HG03280 (cell line): ENCODE results near the gene TM4SF5.

Source experiments
- ATAC-seq: cut with Tn5 transposase; IDR thresholded peaks from one replicate; pipeline ENCODE4 v1.9.1; 2021; ENCODE audit warnings: mild to moderate bottlenecking, moderate library complexity; ENCODE audit not compliant: unreplicated experiment

The TM4SF5 gene

DNA sequence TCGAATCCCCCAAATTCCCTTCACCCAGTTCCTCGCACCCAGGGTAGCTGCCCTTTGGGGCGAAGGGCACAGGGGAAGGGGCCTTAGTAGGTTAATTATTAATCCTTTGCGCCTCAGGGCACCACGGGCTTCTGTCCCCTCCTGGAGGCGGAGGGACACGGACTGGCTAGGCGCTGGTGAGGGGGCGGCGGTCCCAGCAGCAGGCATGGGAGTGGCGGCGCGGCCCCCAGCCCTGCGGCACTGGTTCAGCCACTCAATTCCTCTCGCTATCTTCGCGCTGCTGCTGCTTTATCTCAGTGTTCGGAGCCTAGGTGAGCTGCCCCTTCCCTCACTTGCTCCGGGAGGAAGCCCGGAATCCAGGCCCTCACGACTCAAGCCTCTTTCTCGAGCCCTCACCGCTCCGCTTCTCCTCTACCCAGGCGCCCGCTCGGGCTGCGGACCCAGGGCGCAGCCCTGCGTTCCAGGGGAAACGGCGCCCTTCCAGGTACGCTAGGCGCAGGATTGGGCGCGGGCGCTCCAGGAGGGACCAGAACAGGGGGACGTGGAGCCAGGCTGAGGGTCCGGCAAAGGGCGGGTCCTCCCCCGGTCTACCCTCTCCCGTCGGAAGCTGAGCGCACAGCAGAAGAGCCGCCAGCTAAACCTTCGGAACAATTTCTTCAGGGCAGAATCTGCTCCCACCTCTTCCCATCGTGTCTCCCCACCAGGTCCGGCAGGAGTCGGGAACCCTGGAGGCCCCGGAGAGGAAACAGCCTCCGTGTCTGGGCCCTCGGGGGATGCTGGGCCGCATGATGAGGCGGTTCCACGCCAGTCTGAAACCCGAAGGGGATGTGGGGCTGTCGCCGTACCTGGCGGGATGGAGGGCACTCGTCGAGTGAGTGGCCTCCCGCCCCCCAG is 17.4 kb downstream of the TM4SF5 start, which contains the start of gene GLTPD2:
Gene GLTPD2 (plus strand): TSS at position 158 of the 894 bp plus-strand sequence. CDS start 48 bp downstream, at position 206.
- no peak for ATAC-seq

DNA sequence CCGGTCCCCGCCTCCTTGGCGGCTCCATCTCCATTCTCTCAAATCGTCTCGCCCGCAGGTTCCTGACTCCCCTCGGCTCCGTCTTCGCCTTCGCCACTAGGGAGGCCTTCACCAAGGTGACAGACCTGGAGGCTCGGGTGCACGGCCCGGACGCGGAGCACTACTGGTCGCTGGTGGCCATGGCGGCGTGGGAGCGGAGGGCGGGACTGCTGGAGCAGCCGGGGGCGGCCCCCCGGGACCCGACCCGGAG is 17.9 kb downstream of the TM4SF5 start:
- ATAC-seq, result no peak

DNA sequence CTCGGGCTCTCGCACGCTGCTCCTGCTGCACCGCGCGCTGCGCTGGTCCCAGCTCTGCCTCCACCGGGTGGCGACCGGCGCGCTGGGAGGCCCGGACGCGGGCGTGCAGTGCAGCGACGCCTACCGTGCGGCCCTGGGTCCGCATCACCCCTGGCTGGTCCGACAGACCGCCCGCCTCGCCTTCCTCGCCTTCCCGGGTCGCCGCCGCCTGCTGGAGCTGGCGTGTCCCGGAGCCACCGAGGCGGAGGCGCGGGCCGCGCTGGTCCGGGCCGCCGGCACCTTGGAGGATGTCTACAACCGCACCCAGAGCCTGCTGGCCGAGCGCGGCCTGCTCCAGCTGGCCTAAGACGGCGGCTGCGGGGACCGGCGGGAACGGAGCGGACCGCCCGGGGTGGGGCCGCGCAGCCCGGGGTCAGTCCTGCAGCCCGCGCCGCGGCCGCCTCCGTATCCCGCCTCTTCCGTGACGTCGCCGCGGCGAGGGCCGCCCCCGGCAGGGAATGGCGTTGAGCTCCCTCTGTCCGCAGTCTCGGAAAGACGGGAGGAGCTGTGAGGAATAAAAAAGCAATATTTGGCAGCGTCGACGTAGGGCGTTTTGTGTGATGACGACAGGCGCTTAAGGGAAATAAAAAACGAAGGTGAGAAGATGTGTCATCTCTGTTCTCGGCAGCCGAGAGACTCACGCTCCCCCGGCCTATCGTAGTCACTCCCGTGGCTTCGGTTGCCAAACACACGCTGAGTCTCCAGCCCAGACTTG is 18.4 kb downstream of the TM4SF5 start:
- peak; percentile 88 for ATAC-seq

DNA sequence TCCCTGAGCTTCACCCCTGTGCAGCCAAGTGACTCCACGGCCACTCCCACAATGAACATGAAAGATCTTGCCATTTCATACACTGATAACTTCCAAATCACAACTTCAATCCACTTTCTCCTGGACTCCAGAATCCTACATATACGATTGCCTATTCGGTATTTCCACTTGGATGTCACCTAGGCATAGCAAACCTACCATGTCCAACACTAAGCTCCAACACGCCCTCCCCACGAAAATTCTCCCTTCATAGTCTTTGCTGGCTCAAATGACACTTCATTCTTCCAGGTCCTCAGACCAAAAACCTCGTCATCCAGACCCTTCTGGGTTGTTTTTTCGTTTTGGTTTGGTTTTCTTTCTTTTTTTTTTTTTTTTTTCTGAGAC is 19.0 kb downstream of the TM4SF5 start:
- ATAC-seq, result no peak

DNA sequence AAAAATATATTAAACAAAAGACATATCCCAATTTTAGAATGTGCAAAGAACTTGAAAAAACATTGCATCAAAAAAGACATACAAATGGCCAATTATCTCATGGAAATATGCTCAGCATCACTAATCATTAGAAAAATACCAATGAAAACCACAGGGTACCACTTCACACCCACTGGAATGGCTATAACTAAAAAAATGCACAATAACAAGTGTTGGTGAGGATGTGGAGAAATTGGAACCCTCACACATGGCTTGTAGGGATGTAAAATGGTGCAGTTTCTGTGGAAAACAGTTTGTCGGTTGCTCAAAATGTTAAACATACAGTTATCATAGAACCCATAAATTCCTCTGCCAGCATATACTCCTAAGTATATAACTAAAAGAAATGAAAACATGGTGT is 23.5 kb downstream of the TM4SF5 start:
- no peak for ATAC-seq

DNA sequence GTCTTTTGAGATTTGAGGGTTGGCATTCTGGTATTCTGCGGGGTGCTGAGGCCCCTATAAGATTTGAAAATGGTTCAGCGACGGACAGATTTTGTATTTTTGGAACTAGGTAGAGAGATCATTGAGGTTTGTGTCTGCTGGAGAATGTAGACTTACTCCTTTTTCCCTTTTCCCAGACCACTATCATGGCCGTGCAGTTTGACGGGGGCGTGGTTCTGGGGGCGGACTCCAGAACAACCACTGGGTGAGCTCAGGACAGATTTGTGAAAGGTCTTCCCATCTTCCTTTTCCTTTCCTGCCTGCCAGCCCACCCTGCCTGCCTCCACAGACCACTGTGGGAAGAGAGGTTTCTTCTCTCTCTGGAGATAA is 24.9 kb downstream of the TM4SF5 start:
- ATAC-seq, result peak; percentile 11

DNA sequence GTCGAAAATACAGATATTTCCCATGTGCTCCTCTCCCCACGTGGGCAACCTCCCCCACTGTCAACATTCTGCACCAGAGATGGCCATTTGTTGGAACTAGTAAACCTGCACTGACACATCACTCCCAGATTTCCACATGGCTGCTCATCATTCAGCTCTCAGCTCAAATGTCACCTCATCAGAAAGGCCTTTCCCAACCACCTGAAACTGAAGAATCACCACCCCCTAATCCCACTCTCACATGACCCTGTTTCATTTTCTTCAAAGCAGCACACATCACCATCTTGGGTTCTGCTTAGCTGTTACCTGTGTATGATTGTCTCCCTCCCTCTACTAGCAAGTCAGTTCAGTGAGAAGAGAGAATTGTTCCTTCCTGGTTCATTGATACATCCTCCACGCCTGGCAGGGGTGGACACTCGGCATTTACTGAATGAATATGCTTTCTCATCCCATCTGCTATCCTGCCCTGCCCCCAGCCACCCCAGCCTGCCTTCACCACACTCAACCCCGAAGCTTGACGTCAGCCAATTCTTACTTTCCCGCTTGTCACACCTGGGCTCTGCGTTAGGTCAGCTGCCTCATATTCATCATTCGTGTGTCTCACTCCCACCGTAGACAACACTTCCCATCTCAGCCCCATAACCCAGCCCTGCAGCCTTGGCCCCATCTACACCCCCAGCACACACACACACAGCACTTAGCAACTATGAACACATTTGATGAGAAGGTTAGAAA is 28.9 kb downstream of the TM4SF5 start:
- no peak for ATAC-seq

DNA sequence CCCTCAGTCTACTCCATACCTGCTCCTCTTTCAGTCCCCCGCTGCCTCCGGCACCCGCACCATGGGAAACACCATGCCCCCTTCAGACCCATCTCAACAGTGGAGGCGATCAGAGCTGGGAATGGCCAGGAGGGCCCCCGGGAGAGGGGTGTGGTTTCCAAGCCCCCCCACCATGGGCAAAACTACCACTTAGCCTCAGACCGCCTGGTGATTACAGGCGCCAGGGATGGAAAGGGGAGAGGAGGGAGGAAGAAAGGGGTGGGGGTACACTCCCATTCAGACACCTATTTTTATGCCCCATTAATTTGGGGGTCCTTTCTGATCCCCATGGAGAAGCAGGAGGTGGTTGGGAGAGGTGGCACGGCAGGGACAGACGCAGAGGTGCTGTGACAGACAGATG is 30.5 kb downstream of the TM4SF5 start, which contains the start of gene C17orf114:
Gene C17orf114 (minus strand): TSS at position 101 of the 400 bp plus-strand sequence.
- no peak for ATAC-seq

DNA sequence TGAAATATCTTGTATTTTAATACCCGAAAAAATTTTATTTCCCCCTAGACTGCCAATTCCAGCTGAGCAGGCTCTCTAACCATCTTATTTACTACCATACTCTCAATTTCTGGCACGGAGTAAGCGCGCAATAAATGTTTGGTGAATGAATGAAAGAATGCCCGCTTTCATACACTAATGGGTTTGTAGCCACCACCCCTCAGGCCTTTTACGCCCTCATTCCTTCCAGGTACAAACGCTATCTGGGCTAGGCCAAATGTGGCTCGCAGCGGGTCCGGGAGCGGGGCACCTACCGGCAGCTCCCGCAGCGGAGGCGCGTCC is 34.7 kb downstream of the TM4SF5 start:
- ATAC-seq, result no peak

DNA sequence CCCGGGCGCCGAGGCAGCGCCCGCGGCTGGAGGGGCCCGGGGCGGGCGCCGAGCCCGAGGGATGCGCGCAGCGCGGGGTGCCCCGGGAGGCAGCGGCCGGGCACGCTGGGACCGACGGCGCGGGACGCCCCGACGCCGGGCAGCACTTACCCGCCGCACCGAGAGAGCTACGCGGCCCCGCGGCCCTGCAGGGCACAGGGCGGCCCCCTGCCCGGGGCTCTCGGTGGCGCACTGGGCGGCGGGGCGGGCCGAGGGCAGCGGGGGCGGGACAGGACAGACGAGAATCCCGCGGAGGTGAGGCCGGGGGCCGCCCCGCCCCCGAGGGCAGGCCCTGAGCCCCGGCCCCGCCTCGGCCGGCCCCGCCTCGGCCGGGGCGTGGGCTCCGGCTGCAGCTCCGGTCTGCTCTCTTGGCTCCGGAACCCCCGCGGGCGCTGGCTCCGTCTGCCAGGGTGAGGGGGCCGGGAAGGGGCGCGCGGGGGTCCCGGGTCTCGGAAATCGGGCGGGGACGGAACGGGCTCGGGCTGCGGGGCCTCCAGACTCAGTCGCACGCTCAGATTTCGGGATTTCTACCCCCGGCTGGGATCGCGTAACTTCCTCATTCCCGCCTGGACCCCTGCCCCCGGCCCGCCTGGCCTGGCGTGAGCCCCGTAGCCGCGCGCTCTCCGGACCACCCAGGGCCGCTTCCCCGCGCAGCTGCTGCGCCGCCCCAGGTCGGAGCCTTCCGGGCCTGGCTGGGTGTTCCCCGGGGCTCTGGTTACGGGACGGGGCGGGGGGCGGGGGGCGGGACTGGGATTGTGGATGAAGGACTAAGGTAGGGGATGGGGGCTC is 35.3 kb downstream of the TM4SF5 start, which contains the start of gene PLD2:
Gene PLD2 (plus strand): TSS at position 376 of the 828 bp plus-strand sequence. CDS start 621 bp downstream, outside the sequence.
- peak; percentile 93 for ATAC-seq

DNA sequence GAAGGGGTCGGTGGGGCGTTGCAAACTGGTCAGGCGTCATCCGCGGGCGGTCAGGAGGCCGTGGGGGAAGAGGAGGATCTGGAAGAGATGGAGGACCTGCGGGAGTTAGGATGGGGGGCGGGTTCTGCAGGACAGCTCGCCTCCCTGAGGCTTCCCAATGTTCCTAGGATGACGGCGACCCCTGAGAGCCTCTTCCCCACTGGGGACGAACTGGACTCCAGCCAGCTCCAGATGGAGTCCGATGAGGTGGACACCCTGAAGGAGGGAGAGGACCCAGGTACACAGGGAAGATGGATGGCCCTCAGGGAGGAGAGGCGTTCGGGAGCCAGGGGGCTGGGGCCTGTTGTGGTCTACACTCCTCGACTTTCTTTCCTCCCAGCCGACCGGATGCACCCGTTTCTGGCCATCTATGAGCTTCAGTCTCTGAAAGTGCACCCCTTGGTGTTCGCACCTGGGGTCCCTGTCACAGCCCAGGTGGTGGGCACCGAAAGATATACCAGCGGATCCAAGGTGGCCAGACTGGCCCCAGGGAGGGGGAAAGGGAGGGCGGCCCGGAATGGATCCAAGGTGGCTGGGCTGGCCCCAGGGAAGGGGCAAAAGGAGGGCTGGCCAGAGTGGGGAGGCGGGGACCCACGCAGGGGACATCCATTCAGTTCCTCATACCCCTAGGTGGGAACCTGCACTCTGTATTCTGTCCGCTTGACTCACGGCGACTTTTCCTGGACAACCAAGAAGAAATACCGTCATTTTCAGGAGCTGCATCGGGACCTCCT is 36.1 kb downstream of the TM4SF5 start:
- no peak for ATAC-seq

DNA sequence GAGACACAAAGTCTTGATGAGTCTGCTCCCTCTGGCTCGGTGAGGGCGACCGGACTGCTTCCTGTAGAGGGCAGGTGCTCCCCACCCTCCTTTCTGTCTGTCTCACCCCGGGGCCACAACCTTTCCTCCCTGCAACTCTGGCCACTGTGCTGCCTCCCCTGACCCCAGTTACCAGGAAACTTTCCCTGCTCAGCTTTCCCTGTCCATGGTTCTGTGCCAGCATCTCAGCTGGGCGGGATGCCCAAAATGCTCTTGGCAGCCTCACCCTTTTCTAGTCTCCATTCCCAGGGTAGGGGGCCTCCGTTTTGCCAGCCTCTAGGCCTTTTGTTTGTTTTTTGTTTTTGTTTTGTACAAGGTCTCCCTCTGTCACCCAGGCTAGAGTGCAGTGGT is 36.7 kb downstream of the TM4SF5 start:
- no peak for ATAC-seq

DNA sequence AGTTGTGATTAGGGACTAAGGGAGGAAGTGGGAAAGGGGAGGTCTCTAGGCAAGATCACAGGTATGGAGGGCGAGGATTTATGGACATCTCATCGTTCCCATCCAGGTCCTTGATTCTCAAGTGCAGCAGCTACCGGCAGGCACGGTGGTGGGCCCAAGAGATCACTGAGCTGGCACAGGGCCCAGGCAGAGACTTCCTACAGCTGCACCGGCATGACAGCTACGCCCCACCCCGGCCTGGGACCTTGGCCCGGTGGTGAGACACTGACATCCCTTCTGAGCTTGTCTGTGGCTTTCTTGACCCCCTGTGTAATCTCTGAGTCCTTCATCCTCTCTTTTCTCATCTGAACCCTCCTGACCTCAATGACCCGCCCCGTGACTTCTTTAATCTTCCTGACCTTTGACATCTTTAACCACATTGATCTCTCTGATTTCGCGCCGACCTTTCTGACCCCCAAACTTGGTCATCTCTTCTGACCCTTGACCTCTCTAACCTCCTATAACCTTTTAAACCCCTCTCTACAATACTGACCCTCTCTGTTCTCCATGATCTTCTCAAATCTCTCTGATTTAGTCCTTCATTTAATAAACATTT is 39.1 kb downstream of the TM4SF5 start:
- ATAC-seq, result no peak

DNA sequence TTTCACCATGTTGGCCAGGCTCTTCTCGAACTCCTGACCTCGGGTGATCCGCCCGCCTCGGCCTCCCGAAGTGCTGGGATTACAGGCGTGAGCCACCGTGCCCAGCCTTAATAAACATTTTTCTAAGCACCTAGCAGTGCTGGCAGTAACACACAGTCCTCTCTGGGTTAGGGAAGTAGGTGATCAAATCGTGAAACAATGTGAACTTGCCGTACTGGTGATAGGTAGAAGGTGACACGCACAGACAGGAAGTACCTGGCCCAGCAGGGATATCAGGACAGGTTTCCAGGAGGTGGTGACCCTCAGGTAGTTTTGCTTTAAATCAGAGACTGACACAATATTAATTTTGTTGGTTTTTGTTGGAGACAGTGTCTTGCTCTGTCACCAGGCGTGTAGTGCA is 39.8 kb downstream of the TM4SF5 start:
- ATAC-seq, result no peak

DNA sequence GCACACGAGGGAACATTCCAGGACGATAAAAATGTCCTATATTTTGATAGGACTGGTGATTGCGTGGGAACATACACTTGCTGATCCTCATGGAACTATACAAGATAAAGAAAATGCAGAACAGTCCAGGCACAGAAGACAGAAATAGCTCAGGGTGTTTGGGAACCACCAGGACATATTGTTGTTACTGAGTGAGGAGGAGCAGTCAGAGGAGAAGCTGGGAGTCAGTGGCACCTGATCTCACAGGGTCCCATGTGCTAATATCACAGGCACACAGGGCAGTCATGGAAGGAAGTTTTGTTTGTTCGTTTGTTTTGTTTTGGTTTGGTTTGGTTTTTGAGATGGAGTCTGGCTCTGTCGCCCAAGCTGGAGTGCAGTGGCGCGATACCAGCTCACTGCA is 41.0 kb downstream of the TM4SF5 start:
- no peak for ATAC-seq

DNA sequence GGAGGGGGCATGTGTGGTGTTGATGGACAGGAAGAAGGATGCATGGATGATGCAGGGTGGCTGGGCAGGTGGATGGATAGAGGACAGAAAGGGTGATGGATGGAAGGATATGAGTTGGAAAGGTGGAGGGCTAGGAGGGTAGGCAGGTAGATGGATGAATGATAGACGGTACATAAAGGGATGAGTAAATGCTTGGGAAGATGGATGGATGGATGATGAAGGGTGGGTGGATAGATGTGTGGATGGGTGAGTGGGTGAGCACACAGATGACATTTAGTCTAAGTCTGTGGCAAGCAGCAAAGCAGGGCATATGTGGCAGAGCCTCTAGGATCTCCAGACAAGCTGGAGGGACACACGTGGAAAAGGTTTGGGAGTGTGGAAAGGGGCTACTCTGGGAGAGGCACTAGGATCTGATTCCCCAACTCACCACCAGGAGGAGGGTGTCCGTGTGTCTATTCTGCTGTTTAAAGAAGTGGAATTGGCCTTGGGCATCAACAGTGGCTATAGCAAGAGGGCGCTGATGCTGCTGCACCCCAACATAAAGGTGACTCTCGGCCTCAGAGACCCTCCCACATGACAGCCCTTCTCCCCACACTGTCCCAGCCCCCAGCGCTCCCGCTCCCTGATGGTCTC is 43.5 kb downstream of the TM4SF5 start:
- ATAC-seq, result no peak

DNA sequence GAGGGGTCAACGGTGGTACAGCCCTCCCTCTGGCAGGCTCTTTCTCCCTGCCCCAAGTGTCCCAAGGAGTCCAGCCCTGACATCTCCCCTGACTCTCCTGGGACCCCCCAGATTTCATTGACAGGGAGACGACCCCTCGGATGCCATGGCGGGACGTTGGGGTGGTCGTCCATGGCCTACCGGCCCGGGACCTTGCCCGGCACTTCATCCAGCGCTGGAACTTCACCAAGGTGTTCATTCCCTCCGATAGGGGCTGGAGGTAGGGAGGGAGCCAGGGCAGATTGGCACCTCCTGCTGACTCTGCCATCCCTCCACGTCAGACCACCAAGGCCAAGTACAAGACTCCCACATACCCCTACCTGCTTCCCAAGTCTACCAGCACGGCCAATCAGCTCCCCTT is 45.1 kb downstream of the TM4SF5 start:
- ATAC-seq, result no peak

DNA sequence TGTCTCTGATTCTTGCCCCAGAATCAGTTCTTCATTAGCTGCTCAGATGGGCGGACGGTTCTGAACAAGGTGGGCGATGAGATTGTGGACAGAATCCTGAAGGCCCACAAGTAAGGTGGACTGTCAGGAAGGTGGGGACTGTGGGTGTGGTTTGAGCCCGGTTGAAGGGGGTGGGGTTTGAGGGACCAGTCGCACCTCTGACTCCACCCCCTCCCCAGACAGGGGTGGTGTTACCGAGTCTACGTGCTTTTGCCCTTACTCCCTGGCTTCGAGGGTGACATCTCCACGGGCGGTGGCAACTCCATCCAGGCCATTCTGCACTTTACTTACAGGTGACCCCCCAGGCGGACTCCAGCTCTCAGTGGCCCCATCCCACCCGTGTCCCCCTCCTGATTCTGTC is 46.6 kb downstream of the TM4SF5 start:
- no peak for ATAC-seq

DNA sequence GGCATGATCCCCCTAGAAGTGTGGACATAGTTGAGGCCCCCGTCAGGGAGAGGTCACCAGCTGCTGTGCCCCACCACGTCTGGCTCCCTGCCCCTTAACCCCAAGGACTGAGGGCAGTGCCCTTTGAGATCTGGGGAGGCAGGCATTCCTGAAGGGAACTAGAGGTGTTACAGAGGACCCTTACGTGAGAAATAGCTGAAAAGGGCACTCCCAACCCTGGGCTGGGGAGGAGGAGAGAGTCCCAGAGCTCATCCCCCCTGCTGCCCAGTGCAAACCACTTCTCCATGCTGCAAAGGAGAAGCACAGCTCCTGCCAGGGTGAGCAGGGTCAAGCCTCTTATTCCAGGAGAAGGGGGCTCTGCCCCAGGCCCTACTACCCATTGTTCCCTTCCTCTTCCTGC is 51.1 kb downstream of the TM4SF5 start:
- no peak for ATAC-seq
